HCEC 1CT (cell line): Measurements from ENCODE around the gene TBC1D22A.
"Not testable (repeated sequence)": the region's sequence is repeated elsewhere in the genome, so short reads cannot be mapped to it uniquely, and the experiment has no call there.

Experiments
- DNase-seq: peaks from one replicate; pipeline ENCODE4 v3.0.0-alpha.2; 2017

Gene TBC1D22A

DNA sequence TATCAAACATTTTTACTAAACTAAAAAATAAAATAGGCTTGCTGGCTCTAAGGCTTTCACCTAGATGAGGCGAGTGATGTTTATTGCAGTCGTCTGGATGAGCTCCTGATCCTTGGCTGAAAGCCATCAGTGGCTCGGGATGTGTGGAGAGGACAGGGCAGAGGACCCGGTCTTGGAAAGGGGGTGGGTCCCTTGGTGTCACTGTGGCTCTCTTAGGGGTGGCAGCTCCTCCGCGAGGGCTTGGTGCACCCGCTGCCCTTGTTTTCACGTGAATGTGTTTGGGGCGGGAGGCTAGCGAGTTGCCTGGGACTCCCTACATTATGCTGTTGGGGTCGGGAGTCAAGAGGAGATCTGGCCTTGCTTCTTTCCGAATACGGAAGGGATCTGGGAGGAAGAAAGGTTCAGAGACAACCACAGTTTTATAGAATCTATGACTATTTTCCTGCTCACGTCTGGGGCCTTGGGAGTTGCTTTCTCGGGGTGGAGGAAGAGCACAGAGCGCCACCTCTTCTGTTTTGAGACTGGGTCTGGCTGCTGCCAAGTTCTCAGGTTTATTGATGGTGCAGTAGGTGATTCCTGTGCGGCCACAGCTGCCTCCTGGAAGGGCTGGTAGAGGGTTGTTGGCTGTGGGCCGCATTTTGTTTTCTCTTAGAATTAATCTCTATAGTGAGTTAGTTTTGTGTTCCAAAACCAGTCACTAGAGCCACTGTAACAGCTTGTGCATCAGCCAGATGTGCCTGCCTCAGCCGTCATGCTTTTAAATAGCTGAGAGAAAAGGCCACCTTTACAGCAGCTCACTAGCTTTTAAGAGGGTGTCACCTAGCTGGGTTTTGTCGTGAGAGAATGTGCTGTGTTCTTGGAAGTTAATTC, 12.8 kb downstream of the TBC1D22A start:
- no peak for DNase-seq

- no peak for DNase-seq
Observed at GRCh38 chr22:46775850-46776826, 13.7 kb downstream of the TBC1D22A start.

DNA sequence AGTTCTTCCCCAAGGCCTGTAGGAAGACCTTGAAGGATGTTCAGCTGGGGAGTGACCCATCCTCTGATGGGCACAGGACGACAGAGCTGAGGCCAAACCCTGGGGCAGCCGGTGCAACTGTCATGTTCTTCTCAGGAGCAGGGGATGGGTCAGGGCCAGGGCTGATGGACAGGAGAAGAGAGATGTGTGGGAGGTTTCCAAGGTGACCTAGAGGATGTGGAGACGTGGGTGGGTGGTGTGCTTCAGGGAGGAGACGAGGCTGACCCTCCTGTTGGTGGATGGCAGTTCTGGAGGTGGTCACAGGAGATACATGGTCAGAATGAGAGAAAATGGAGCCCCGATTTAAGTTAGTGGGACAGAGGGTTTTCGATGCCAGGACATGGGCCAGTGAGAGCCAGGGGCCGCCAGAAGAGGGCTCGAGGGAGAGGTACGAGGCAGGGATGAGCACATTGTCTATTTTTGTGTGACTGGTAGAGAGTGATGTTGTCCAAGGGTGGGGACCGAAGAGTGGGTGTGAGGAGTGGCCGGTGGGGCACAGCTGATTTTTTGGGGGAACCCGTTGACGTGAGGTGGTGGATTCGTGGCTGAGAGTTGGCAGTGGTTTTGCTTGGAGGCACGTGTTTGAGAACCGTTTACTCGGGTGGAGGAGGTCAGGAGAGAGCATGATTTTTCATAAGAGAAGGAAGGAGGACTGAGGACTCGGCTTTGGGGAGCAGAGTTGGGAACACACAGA, 14.6 kb downstream of the TBC1D22A start:
- DNase-seq, result no peak

GRCh38 chr22:46777609-46777970, 15.1 kb downstream of the TBC1D22A start:
- no peak for DNase-seq

DNA sequence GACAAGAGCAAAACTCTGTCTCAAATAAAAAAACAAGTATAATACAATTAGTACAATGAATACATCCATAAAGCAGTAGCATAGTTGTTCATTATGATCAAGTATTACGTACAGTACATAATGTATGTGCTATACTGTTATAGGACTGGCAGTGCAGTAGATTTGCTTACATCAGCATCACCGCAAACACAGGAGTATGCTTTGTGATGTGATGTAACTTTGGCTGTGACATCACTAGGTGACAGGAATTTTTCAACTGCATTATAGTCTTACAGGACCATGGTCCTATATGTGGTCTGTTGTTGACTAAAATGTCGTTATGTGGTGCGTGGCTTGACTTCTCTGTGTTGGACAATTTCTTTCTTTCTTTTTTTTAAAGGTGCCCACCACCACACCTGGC, 16.6 kb downstream of the TBC1D22A start:
- no peak for DNase-seq

GRCh38 chr22:46779651-46780050, 17.2 kb downstream of the TBC1D22A start:
- no peak for DNase-seq

- no peak for DNase-seq
Observed at GRCh38 chr22:46780453-46780852, 18.0 kb downstream of the TBC1D22A start.

DNA sequence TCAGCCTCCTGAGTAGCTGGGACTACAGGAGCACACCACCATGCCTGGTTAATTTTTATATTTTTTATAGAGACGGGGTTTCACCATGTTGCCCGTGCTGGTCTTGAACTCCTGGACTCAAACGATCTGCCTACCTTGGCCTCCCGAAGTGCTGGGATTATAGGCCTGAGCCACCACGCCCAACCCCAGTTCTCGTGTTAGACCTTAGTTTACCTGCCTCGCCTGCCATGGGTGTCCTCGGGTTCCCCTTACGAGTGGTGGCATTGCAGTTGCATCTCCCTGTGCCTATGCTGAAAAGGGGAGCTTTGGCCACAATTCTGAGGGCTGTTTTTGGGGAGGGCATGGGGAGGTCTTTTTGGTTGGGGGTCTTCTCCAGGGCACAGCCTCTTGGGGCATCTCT, 18.8 kb downstream of the TBC1D22A start:
- no peak for DNase-seq

- DNase-seq, result not testable (repeated sequence)
Observed at GRCh38 chr22:46782200-46782599, 19.8 kb downstream of the TBC1D22A start.

DNA sequence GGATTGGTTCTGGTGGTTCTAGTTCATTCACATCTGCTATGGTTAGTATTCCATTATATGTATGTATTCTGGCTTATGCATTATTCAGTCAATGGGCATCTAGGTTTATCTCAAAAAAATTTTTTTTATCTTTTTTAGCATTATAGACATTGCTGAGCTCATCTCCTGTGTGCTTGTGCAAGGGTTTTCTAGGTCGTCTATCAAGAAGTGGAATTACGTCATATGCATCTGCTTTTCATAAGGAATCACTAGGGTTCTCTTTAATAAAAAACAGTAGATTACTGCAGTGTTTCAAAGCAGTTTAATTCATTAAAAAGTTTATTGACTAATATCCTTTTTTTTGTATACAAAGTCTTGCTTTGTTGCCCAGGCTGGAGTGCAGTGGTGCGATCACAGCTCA, 21.3 kb downstream of the TBC1D22A start:
- no peak for DNase-seq

DNA sequence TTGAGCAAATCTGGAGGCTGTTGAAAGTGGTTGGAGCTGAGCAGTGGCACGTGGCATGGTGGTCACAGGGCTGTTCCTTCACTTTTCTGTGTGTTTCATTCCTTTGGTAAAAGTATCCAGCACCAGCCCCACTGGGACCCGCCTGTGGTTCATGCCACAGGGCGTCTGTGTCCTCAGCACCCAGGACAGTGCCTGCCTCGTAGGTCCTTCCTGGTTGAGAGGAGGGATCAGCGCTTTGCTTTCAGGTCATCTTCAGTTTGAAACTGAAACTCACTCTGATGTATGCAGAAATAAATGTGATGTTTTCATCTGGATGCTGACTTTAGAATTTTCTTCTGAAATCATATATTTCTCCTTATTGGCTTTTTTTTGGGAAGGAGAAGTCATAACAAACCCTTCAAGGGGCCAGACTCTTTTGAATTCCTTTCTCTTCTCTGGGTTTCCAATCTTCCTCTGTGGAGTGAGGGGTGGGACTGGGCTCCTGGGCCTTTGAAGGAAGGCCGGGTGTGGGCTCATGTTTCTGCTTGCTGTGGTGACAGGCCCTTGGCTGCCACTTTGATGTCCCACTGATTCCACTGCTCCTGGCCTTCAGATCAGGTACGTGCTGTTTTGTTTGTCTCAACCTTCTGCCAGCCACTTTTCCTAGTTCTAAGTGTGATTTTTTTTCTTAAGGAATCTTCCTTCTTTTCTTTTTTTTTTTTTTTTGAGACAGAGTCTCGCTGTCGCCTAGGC, 26.2 kb downstream of the TBC1D22A start:
- no peak for DNase-seq

- DNase-seq, result no peak
Observed at GRCh38 chr22:46789992-46790391, 27.5 kb downstream of the TBC1D22A start.

DNA sequence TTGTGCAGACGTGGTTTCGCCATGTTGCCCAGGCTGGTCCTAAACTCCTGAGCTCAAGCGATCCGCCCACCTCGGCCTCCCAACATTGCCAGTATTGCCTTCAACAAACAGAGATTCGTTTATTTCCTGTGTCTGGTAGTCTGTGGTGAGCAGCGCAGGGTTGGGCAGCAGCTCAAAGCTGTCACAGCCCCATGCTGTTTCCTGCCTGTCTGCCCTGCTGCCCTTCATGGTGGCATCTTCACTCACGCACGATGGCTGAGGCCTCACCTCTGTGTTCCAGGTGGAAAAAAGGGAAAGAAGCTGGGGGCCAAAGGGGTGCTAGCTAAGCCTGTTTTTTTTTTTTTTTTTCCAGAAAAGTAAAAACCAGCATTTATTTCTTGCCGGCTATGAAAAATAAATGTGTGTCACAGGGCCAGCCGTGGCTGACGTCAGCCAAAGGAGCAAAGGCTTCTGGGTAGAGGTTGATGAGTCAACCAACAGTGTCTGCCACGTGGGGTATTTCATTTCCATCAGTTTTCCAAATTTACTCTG, 28.8 kb downstream of the TBC1D22A start:
- peak; percentile 66 for DNase-seq

- no peak for DNase-seq
Observed at GRCh38 chr22:46792061-46792796, 29.8 kb downstream of the TBC1D22A start.

DNA sequence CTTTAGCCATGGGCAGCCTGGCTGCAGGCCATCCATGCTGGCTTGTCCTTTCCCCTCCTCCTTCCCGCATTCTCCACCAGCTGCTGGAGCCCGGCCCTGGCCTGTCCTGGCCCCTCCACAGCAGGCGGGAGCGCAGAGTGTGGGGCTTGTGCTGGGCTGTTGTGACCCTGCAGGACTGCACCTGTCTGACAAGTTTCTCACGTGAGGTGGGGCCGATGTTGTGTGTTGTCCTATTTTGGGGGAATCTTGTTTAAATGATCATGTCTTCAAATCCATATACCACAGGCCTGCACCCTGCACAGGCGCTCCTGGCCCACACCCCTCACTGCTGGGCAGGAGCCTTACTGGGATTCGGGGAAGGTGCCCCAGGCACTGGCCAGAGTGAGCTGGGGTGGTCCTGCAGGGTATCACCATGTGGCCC, 30.4 kb downstream of the TBC1D22A start:
- DNase-seq, result no peak

DNA sequence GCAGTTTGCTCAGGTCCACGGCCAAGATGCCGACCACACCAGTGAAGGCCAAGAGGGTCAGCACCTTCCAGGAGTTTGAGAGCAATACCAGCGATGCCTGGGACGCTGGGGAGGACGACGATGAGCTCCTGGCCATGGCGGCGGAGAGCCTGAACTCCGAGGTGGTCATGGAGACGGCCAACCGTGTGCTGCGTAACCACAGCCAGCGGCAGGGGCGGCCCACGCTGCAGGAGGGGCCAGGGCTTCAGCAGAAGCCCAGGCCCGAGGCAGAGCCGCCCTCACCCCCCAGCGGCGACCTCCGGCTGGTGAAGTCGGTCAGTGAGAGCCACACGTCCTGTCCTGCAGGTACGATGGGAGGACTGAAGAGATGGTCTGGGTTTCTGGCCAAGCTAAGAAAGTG, 31.0 kb downstream of the TBC1D22A start:
- DNase-seq, result no peak

DNA sequence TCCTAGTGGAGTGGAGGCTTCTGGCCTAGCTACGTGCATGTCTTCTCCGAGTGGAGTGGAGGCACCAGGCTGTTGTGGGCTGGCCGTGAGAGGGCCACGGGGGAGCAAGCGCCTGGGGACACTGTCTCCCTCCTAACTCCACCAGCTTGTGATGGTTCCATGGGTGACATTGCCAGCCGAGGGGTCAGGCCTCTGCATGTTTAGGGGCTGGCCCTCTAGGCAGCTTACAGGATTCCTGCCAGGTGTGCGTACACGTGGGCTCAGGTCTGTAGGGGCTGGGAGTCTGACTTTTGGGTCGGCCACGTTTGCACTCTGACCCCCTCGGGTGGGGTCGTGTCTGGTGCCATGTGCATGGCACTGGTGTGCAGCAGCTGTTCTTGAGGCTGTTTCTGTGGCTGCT, 31.6 kb downstream of the TBC1D22A start:
- no peak for DNase-seq

GRCh38 chr22:46794491-46794890, 32.0 kb downstream of the TBC1D22A start:
- no peak for DNase-seq

- no peak for DNase-seq
Observed at GRCh38 chr22:46795140-46795539, 32.7 kb downstream of the TBC1D22A start.

- DNase-seq, result no peak
Observed at GRCh38 chr22:46795845-46796565, 33.6 kb downstream of the TBC1D22A start.
